Measurements from ENCODE around the gene TNFRSF12A.

Gene TNFRSF12A

DNA sequence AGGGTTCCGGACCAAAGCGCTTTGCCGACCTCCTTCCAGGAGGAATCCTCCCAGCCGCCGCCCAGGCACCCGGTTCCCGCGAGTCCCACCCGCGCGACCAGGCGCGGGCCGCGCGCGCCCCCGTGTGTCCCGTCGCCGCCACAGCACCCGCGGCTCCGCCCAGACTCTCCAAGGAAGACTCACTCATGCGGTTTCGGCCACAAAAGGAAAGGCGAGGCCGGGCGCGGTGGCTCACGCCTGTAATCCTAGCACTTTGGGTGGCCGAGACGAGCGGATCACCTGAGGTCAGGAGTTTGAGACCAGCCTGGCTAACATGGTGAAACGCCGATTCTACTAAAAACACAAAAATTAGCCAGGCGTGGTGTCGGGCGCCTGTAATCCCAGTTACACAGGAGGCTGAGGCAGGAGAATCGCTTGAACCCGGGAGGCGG is 36.4 kb upstream of the TNFRSF12A start:
- TF ChIP-seq, protein P1, sequence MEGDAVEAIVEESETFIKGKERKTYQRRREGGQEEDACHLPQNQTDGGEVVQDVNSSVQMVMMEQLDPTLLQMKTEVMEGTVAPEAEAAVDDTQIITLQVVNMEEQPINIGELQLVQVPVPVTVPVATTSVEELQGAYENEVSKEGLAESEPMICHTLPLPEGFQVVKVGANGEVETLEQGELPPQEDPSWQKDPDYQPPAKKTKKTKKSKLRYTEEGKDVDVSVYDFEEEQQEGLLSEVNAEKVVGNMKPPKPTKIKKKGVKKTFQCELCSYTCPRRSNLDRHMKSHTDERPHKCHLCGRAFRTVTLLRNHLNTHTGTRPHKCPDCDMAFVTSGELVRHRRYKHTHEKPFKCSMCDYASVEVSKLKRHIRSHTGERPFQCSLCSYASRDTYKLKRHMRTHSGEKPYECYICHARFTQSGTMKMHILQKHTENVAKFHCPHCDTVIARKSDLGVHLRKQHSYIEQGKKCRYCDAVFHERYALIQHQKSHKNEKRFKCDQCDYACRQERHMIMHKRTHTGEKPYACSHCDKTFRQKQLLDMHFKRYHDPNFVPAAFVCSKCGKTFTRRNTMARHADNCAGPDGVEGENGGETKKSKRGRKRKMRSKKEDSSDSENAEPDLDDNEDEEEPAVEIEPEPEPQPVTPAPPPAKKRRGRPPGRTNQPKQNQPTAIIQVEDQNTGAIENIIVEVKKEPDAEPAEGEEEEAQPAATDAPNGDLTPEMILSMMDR (conservative IDR thresholded peaks at IDR 0.05; ENCODE audit: low read depth), result peak; percentile 96
- H3K27ac ChIP-seq, result peak overlapping the region; percentile 66
- peak; percentile 89 for DNase-seq (ENCODE audit: low spot score)
- CTCF ChIA-PET, result interaction anchor here (1.1 to 1.8 kb wide), 2 partner anchors 11 to 35 kb away, joined by 3 to 8 read pairs; no protein-coding TSS in a partner anchor
- POLR2A ChIA-PET (ENCODE audit: low non-redundant PET), result no interaction called here

- TF ChIP-seq, protein P1 (conservative IDR thresholded peaks at IDR 0.05; ENCODE audit: low read depth), result no peak
- CTCF ChIA-PET, result interaction anchor here (0.6 kb wide), 1 partner anchor 22 kb away, joined by 6 read pairs; no protein-coding TSS in a partner anchor
- DNase-seq (ENCODE audit: low spot score), result no peak
- peak overlapping the region; percentile 21; the same call in 1 of the 2 replicates for H3K27ac ChIP-seq
- POLR2A ChIA-PET (ENCODE audit: low non-redundant PET), result no interaction called here
Measured at GRCh38 chr16:2985462-2985861, 34.7 kb upstream of the TNFRSF12A start.

GRCh38 chr16:2985893-2986355 is 34.2 kb upstream of the TNFRSF12A start:
- peak overlapping the region; percentile 21; the same call in 1 of the 2 replicates for H3K27ac ChIP-seq
- ChIA-PET CTCF (interaction anchor here (0.6 kb wide), 1 partner anchor 23 kb away, joined by 6 read pairs; no protein-coding TSS in a partner anchor), POLR2A (ENCODE audit: low non-redundant PET) (no interaction called here)

DNA sequence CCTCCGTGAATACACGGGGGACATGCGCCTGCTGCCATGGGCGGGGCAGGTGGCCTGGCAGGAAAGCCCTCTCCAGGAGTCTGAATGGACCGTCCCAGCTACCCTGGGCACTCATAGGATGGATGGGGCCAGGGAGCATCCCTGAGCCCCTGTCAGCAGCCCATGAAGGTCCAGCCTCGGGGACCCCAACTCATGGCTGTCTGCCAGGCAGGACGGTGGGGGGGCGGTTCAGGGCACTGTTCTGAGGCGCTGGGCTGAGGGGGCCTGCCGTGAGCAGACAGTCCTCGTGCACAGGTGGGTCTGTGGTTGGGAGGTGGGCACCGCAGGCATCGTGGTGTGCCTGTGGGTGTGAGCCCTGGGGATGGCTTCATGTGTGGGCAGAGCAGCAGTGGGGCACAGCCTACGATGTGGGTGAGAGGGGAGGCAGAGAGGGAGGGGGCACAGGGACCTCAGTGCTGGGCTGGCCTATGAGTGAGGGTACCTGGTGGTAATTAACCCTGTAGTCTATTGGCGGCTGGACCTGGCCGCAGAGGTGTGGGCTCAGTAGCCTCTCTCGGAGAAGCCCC is 33.5 kb upstream of the TNFRSF12A start:
- CTCF ChIA-PET, result no interaction called here

More at GRCh38 chr16:2985893-2986355, 34.2 kb upstream of the TNFRSF12A start:
- no peak for DNase-seq (ENCODE audit: low spot score)
- TF ChIP-seq, protein P1 (conservative IDR thresholded peaks at IDR 0.05; ENCODE audit: low read depth), result no peak

GRCh38 chr16:2987286-2987685 is 32.9 kb upstream of the TNFRSF12A start:
- POLR2A ChIA-PET (ENCODE audit: low non-redundant PET), result no interaction called here
- TF ChIP-seq, protein P1 (conservative IDR thresholded peaks at IDR 0.05; ENCODE audit: low read depth), result no peak
- no peak for DNase-seq (ENCODE audit: low spot score)
- CTCF ChIA-PET, result no interaction called here
- no peak overlapping the region for H3K27ac ChIP-seq

More for the DNA sequence above, 33.5 kb upstream of the TNFRSF12A start:
- TF ChIP-seq, protein P1 (conservative IDR thresholded peaks at IDR 0.05; ENCODE audit: low read depth), result no peak
- DNase-seq (ENCODE audit: low spot score), result no peak
- no peak overlapping the region for H3K27ac ChIP-seq
- POLR2A ChIA-PET (ENCODE audit: low non-redundant PET), result no interaction called here

GRCh38 chr16:2987833-2988232 is 32.3 kb upstream of the TNFRSF12A start:
- no peak for DNase-seq (ENCODE audit: low spot score)
- POLR2A ChIA-PET (ENCODE audit: low non-redundant PET), result no interaction called here
- no peak overlapping the region for H3K27ac ChIP-seq
- CTCF ChIA-PET, result no interaction called here
- TF ChIP-seq, protein P1 (conservative IDR thresholded peaks at IDR 0.05; ENCODE audit: low read depth), result no peak

All from RWPE1 (cell line).